ENCODE measurements around the gene CLEC2A. TPM values are rescaled to one million over a fixed set of nuclear protein-coding genes. Genes with fewer than 3 reads are reported as not detected.
"Not testable (repeated sequence)": the region's sequence is repeated elsewhere in the genome, so short reads cannot be mapped to it uniquely, and the experiment has no call there.

CLEC2A gene
- total RNA-seq, 1 experiment from 2014 or later = not detected

DNA sequence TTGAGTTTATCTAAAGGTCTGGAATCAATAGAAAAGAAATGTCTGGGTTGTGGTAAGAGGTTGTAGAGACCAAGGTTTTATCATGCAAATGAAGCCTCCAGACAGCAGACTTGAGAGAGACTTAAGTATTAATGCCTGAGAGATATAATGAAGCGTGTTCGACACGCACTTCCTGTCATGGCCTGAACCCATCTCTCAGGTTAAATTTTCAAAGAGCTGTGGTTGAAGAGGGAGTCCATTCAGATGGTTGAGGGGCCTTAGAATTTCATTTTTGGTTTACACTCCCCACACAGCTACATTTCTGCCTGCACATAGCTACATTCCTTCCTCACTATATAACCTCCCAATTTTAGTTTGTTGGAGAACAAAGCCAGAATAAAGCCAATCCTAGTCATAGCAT lies 28.9 kb upstream of the CLEC2A start:
- no peak overlapping the region for H3K27ac Mint-ChIP-seq (ENCODE audit: unreplicated experiment)
- intact Hi-C loops (cut with micrococcal nuclease; ENCODE audit: unreplicated experiment) = no loop called here
- BruUV-seq (replicated peaks) = no TSS peak
- DNase-seq = no peak
- H3K4me1 Mint-ChIP-seq (ENCODE audit: low read depth, unreplicated experiment) = no peaks in the 10 kb centered on the region
- H3K4me3 Mint-ChIP-seq (ENCODE audit: low read depth, unreplicated experiment) = no peak overlapping the region
- H3K9me3 Mint-ChIP-seq (ENCODE audit: low read depth, unreplicated experiment) = no peaks in the 10 kb centered on the region
- CTCF ChIA-PET = no interaction called here
- no peaks in the 10 kb centered on the region for H3K36me3 Mint-ChIP-seq (ENCODE audit: insufficient read depth, unreplicated experiment)
- no peaks in the 10 kb centered on the region for H3K27me3 Mint-ChIP-seq (ENCODE audit: unreplicated experiment)
- no peak for TF ChIP-seq CTCF (IDR thresholded peaks at IDR 0.05; ENCODE audit: unreplicated experiment)

- DNase-seq = no peak
- Mint-ChIP-seq H3K4me3 (ENCODE audit: low read depth, unreplicated experiment) (no peak overlapping the region), H3K9me3 (ENCODE audit: low read depth, unreplicated experiment) (no peaks in the 10 kb centered on the region), H3K36me3 (ENCODE audit: insufficient read depth, unreplicated experiment) (no peaks in the 10 kb centered on the region), H3K27ac (ENCODE audit: unreplicated experiment) (no peak overlapping the region), H3K27me3 (ENCODE audit: unreplicated experiment) (no peaks in the 10 kb centered on the region), H3K4me1 (ENCODE audit: low read depth, unreplicated experiment) (no peaks in the 10 kb centered on the region)
- BruUV-seq (replicated peaks) = no TSS peak
- intact Hi-C loops (cut with micrococcal nuclease; ENCODE audit: unreplicated experiment) = no loop called here
- CTCF ChIA-PET = no interaction called here
- no peak for TF ChIP-seq CTCF (IDR thresholded peaks at IDR 0.05; ENCODE audit: unreplicated experiment)
These were observed 28.4 kb upstream of the CLEC2A start for GRCh38 chr12:9960590-9960989.

GRCh38 chr12:9957834-9958233 lies 25.7 kb upstream of the CLEC2A start:
- intact Hi-C loops (cut with micrococcal nuclease; ENCODE audit: unreplicated experiment) = no loop called here
- DNase-seq = no peak
- no peak for TF ChIP-seq CTCF (IDR thresholded peaks at IDR 0.05; ENCODE audit: unreplicated experiment)
- CTCF ChIA-PET = no interaction called here
- Mint-ChIP-seq H3K9me3 (ENCODE audit: low read depth, unreplicated experiment) (no peaks in the 10 kb centered on the region), H3K4me1 (ENCODE audit: low read depth, unreplicated experiment) (no peaks in the 10 kb centered on the region), H3K27me3 (ENCODE audit: unreplicated experiment) (no peaks in the 10 kb centered on the region), H3K36me3 (ENCODE audit: insufficient read depth, unreplicated experiment) (no peaks in the 10 kb centered on the region), H3K27ac (ENCODE audit: unreplicated experiment) (no peak overlapping the region), H3K4me3 (ENCODE audit: low read depth, unreplicated experiment) (no peak overlapping the region)
- no TSS peak for BruUV-seq (replicated peaks)

DNA sequence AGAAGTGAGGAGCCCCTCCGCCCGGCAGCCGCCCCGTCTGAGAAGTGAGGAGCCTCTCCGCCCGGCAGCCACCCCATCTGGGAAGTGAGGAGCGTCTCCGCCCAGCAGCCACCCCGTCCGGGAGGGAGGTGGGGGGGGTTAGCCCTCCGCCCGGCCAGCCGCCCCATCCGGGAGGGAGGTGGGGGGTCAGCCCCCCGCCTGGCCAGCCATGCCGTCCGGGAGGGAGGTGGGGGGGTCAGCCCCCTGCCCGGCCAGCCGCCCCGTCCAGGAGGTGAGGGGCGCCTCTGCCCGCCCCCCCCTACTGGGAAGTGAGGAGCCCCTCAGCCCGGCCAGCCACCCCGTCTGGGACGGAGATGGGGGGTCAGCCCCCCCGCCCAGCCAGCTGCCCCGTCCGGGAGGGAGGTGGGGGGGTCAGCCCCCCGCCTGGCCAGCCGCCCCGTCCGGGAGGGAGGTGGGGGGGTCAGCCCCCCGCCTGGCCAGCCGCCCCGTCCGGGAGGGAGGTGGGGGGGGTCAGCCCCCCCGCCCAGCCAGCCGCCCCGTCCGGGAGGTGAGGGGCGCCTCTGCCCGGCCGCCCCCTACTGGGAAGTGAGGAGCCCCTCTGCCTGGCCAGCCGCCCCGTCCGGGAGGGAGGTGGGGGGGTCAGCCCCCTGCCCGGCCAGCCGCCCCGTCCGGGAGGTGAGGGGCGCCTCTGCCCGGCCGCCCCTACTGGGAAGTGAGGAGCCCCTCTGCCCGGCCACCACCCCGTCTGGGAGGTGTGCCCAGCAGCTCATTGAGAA lies 21.0 kb upstream of the CLEC2A start:
- H3K27ac Mint-ChIP-seq (ENCODE audit: unreplicated experiment); H3K36me3 Mint-ChIP-seq (ENCODE audit: insufficient read depth, unreplicated experiment); intact Hi-C loops (cut with micrococcal nuclease; ENCODE audit: unreplicated experiment); H3K4me1 Mint-ChIP-seq (ENCODE audit: low read depth, unreplicated experiment); H3K4me3 Mint-ChIP-seq (ENCODE audit: low read depth, unreplicated experiment); DNase-seq; H3K9me3 Mint-ChIP-seq (ENCODE audit: low read depth, unreplicated experiment); CTCF ChIA-PET; BruUV-seq (replicated peaks): not testable (repeated sequence)
- H3K27me3 Mint-ChIP-seq (ENCODE audit: unreplicated experiment) = peaks cover 34% of the 10 kb centered on the region

DNA sequence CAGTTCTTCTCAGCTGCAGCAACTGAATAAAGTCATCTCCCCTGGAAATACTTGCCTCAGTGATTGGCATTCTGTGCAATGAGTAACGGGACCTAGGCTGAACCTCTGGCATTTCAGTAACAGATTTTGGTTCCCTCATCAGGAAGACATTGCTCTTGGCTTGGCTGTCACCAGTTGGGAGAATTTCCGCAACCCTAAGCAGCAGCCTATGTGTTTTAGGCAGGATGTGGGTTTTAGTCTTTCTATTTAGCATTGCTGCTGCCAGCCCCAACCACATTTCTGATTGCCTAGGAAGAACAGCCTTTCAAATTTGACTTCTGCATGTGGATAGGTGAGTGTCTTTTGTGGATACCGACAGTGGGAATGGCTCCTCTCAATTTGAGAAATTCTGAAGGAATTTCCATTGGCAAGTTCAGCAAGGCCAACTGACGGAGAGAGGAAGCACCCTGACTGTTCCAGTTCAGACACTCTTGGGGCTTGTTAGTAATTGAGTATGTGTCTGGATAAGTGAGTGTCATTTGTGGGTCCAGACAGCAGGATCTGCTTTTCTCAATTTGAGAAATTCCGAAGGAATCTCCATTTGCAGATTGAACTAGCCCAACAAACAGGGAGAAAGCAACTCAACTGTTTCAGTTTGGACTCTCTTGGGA lies 19.0 kb upstream of the CLEC2A start:
- H3K9me3 Mint-ChIP-seq (ENCODE audit: low read depth, unreplicated experiment) = no peaks in the 10 kb centered on the region
- H3K4me1 Mint-ChIP-seq (ENCODE audit: low read depth, unreplicated experiment) = no peaks in the 10 kb centered on the region
- TF ChIP-seq CTCF (IDR thresholded peaks at IDR 0.05; ENCODE audit: unreplicated experiment) = no peak
- peaks cover 37% of the 10 kb centered on the region for H3K27me3 Mint-ChIP-seq (ENCODE audit: unreplicated experiment)
- CTCF ChIA-PET = no interaction called here
- no TSS peak for BruUV-seq (replicated peaks)
- no peak overlapping the region for H3K27ac Mint-ChIP-seq (ENCODE audit: unreplicated experiment)
- intact Hi-C loops (cut with micrococcal nuclease; ENCODE audit: unreplicated experiment) = no loop called here
- H3K36me3 Mint-ChIP-seq (ENCODE audit: insufficient read depth, unreplicated experiment) = no peaks in the 10 kb centered on the region
- no peak overlapping the region for H3K4me3 Mint-ChIP-seq (ENCODE audit: low read depth, unreplicated experiment)
- no peak for DNase-seq
